Parathyroid adenoma (tissue), 2 donors: ENCODE measurements around the gene KCNJ12.

Experiments used
- H2AFZ ChIP-seq: fragments of 300-600 bp; sonication (generic); one replicate; pipeline ENCODE4 v1.7.0; 2017; ENCODE audit warnings: antibody characterized with exemption, mild to moderate bottlenecking
- H3K27ac ChIP-seq: fragments of 300-600 bp; sonication (generic); one replicate; pipeline ENCODE4 v1.7.0; 2017
- H3K27me3 ChIP-seq: fragments of 300-600 bp; sonication (generic); one replicate; pipeline ENCODE4 v1.7.0; 2017; ENCODE audit warnings: low read length; ENCODE audit not compliant: control insufficient read depth, insufficient read depth
- H3K36me3 ChIP-seq: fragments of 300-600 bp; sonication (generic); one replicate; pipeline ENCODE4 v1.7.0; 2017; ENCODE audit warnings: low read length; ENCODE audit not compliant: control insufficient read depth, insufficient read depth
- H3K4me1 ChIP-seq: fragments of 300-600 bp; sonication (generic); one replicate; pipeline ENCODE4 v1.7.0; 2017; ENCODE audit warnings: control low read depth
- H3K4me2 ChIP-seq: fragments of 300-600 bp; sonication (generic); one replicate; pipeline ENCODE4 v1.7.0; 2017; ENCODE audit warnings: low read length
- H3K4me3 ChIP-seq: fragments of 300-600 bp; sonication (generic); one replicate; pipeline ENCODE4 v1.7.0; 2017; ENCODE audit warnings: low read depth, low read length
- H3K79me2 ChIP-seq: fragments of 300-600 bp; sonication (generic); one replicate; pipeline ENCODE4 v1.7.0; 2017; ENCODE audit warnings: control low read depth
- H3K9ac ChIP-seq: fragments of 300-600 bp; sonication (generic); one replicate; pipeline ENCODE4 v1.7.0; 2017; ENCODE audit warnings: mild to moderate bottlenecking
- H3K9me3 ChIP-seq: fragments of 300-600 bp; sonication (generic); one replicate; pipeline ENCODE4 v1.7.0; 2017; ENCODE audit warnings: low read length; ENCODE audit not compliant: control insufficient read depth
- CTCF ChIP-seq: fragments of 300-600 bp; sonication (generic); IDR thresholded peaks from one replicate; pipeline ENCODE4 v1.7.0; 2017; ENCODE audit warnings: antibody characterized with exemption, mild to moderate bottlenecking
- donor health status: primary hyperparathyroidism.

KCNJ12 gene

DNA sequence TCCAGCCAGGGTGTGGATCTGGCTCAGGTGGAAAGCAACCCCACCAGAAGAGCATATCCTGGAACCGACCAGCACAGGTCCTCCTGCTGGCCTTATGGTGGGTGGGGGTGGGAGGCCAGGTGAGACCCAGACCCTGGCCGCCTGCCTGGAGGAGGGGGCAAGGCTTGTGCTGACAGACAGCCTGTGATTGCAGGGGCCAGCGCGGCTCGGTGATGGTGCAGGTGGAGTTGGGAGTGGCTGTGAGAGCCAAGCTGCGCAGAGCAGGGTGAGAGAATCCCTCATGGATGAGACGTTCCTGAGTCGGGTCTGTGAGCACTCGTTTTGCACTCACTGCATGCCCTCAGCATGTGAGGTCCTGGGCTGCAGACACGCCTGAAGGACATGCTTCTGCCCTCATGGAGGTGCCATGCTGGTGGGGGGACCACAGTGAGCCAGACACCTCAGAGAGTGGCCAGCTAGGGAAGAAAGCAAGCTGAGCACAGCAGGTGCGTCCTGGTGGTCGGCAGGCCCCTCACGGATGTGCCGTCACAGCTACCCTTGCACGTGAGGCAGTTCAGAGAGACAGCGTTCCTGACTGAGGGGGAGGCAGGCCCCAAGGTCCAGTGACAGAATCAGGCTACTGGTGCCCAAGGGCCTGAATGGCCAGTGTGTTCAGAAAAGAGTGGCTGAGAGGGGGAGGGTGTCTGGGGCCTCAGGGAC, 3.8 kb upstream of the KCNJ12 start:
- Histone ChIP-seq H3K27me3 (no peaks in the 10 kb centered on the region), H3K36me3 (no peaks in the 10 kb centered on the region)
- no peak for TF ChIP-seq CTCF

GRCh38 chr17:21373036-21373435, 3.1 kb upstream of the KCNJ12 start:
- no peak for TF ChIP-seq CTCF
- H3K27me3 ChIP-seq: no peaks in the 10 kb centered on the region

More for the DNA sequence above, 3.8 kb upstream of the KCNJ12 start:
- Histone ChIP-seq H3K4me2 (no peak overlapping the region), H3K79me2 (no peaks in the 10 kb centered on the region), H3K9me3 (no peaks in the 10 kb centered on the region), H3K9ac (no peak overlapping the region), H3K27ac (no peak overlapping the region), H2AFZ (no peak overlapping the region), H3K4me1 (peaks cover 3% of the 10 kb centered on the region), H3K4me3 (no peak overlapping the region)

GRCh38 chr17:21373696-21374440, 2.3 kb upstream of the KCNJ12 start:
- Histone ChIP-seq H2AFZ (no peak overlapping the region), H3K4me2 (no peak overlapping the region), H3K9ac (no peak overlapping the region), H3K27ac (no peak overlapping the region), H3K36me3 (no peaks in the 10 kb centered on the region), H3K79me2 (no peaks in the 10 kb centered on the region), H3K9me3 (no peaks in the 10 kb centered on the region), H3K4me3 (no peak overlapping the region), H3K27me3 (no peaks in the 10 kb centered on the region), H3K4me1 (peaks cover 3% of the 10 kb centered on the region)
- no peak for TF ChIP-seq CTCF

More at GRCh38 chr17:21373036-21373435, 3.1 kb upstream of the KCNJ12 start:
- Histone ChIP-seq H3K4me1 (peaks cover 3% of the 10 kb centered on the region), H3K4me3 (no peak overlapping the region), H3K27ac (no peak overlapping the region), H3K79me2 (no peaks in the 10 kb centered on the region), H3K4me2 (no peak overlapping the region), H2AFZ (no peak overlapping the region), H3K36me3 (no peaks in the 10 kb centered on the region), H3K9ac (no peak overlapping the region), H3K9me3 (no peaks in the 10 kb centered on the region)

- TF ChIP-seq CTCF: no peak
- H3K9me3 ChIP-seq: no peaks in the 10 kb centered on the region
- no peak overlapping the region for H3K9ac ChIP-seq
- no peak overlapping the region for H3K27ac ChIP-seq
- no peaks in the 10 kb centered on the region for H3K36me3 ChIP-seq
- H3K4me1 ChIP-seq: peaks cover 6% of the 10 kb centered on the region
- H3K4me3 ChIP-seq: no peak overlapping the region
- H3K79me2 ChIP-seq: peaks cover 2% of the 10 kb centered on the region
- no peak overlapping the region for H3K4me2 ChIP-seq
- H3K27me3 ChIP-seq: no peaks in the 10 kb centered on the region
- no peak overlapping the region for H2AFZ ChIP-seq
Measured at GRCh38 chr17:21374441-21375161, 1.6 kb upstream of the KCNJ12 start.
